NB4 (cell line): ENCODE results near the gene ATP10A.

Experiments
- DNase-seq: peaks from one replicate; pipeline ENCODE4 v3.0.0; 2010; ENCODE audit warnings: low read depth
- H3K4me3 ChIP-seq: one replicate; pipeline ENCODE4 v1.5.1; 2011; ENCODE audit warnings: mild to moderate bottlenecking, low read depth, low read length, moderate library complexity
- CTCF ChIP-seq: IDR thresholded peaks from one replicate; pipeline ENCODE4 v1.5.1; 2012; ENCODE audit warnings: low read depth, low read length
- MAX ChIP-seq: IDR thresholded peaks from 2 replicates; pipeline ENCODE4 v1.6.1; 2011; ENCODE audit warnings: low read depth, low read length
- MYC ChIP-seq: IDR thresholded peaks from 2 replicates; pipeline ENCODE4 v1.6.1; 2011; ENCODE audit warnings: low read depth, low read length
- POLR2A ChIP-seq: IDR thresholded peaks from 2 replicates; pipeline ENCODE4 v1.6.1; 2011; ENCODE audit warnings: mild to moderate bottlenecking; ENCODE audit not compliant: insufficient read length; ENCODE audit errors: extremely low read depth

Gene ATP10A

GRCh38 chr15:25847051-25847450 is 16.1 kb downstream of the ATP10A start:
- no peak overlapping the region for H3K4me3 ChIP-seq
- DNase-seq = no peak
- no peak for TF ChIP-seq MYC
- no peak for TF ChIP-seq POLR2A
- TF ChIP-seq CTCF = no peak
- no peak for TF ChIP-seq MAX

- no peak overlapping the region for H3K4me3 ChIP-seq
- TF ChIP-seq MYC = no peak
- TF ChIP-seq POLR2A = no peak
- TF ChIP-seq MAX = peak; percentile 71
- TF ChIP-seq CTCF = no peak
- DNase-seq = no peak
Observed at GRCh38 chr15:25846377-25846776, 16.8 kb downstream of the ATP10A start.

- no peak overlapping the region for H3K4me3 ChIP-seq
- TF ChIP-seq CTCF (no peak), MAX (no peak), POLR2A (no peak), MYC (no peak)
- DNase-seq = no peak
Observed at GRCh38 chr15:25844981-25845680, 18.0 kb downstream of the ATP10A start.

- TF ChIP-seq CTCF (no peak), POLR2A (no peak), MYC (no peak), MAX (no peak)
- H3K4me3 ChIP-seq = no peak overlapping the region
- no peak for DNase-seq
Observed at GRCh38 chr15:25844542-25844941, 18.6 kb downstream of the ATP10A start.

GRCh38 chr15:25844076-25844475 is 19.1 kb downstream of the ATP10A start:
- no peak overlapping the region for H3K4me3 ChIP-seq
- TF ChIP-seq MYC = no peak
- no peak for TF ChIP-seq MAX
- no peak for TF ChIP-seq CTCF
- no peak for TF ChIP-seq POLR2A
- no peak for DNase-seq
